Hippocampal formation (tissue), 2 donors: ENCODE results near the gene PDE6B.
"Not testable (repeated sequence)": the region's sequence is repeated elsewhere in the genome, so short reads cannot be mapped to it uniquely, and the experiment has no call there.

ENCODE experiments used
- DNase-seq, 2 donors: peaks; one replicate each; lab custom pipeline; 2025; lab: John Stamatoyannopoulos, UW

The PDE6B gene

GRCh38 chr4:704198-704891 is 79.0 kb downstream of the PDE6B start:
- DNase-seq: no peak

GRCh38 chr4:704971-705277 is 79.6 kb downstream of the PDE6B start:
- DNase-seq: no peak

GRCh38 chr4:705278-706082 is 80.1 kb downstream of the PDE6B start, which contains the start of gene PCGF3:
Gene PCGF3, plus strand, starts transcription at chr4:705832. Its CDS starts 27,849 bp downstream, at chr4:733681.
- peak; percentile 85 to 94 for DNase-seq

- not testable (repeated sequence) for DNase-seq
Observed at GRCh38 chr4:706083-706633, 80.8 kb downstream of the PDE6B start.

GRCh38 chr4:706834-707598 is 81.6 kb downstream of the PDE6B start:
- DNase-seq: no peak

GRCh38 chr4:707929-708630 is 82.7 kb downstream of the PDE6B start:
- no peak for DNase-seq

- DNase-seq: no peak
Observed at GRCh38 chr4:708631-708933, 83.2 kb downstream of the PDE6B start.

- no peak for DNase-seq
Observed at GRCh38 chr4:709348-709747, 84.0 kb downstream of the PDE6B start.

GRCh38 chr4:710116-710515 is 84.7 kb downstream of the PDE6B start:
- DNase-seq: no peak

GRCh38 chr4:710916-711315 is 85.5 kb downstream of the PDE6B start:
- no peak for DNase-seq

GRCh38 chr4:712093-712492 is 86.7 kb downstream of the PDE6B start:
- no peak for DNase-seq

GRCh38 chr4:712916-713632 is 87.7 kb downstream of the PDE6B start:
- no peak for DNase-seq

GRCh38 chr4:714087-714486 is 88.7 kb downstream of the PDE6B start:
- DNase-seq: no peak

GRCh38 chr4:717601-718320 is 92.4 kb downstream of the PDE6B start:
- DNase-seq: no peak

GRCh38 chr4:718460-718859 is 93.1 kb downstream of the PDE6B start:
- no peak for DNase-seq
